Neural crest cell (in vitro differentiated cells): Measurements from ENCODE around the gene IL22RA2. TPM values are rescaled to one million over a fixed set of nuclear protein-coding genes. Genes with fewer than 3 reads are reported as not detected.
"Not testable (repeated sequence)": the region's sequence is repeated elsewhere in the genome, so short reads cannot be mapped to it uniquely, and the experiment has no call there.

ENCODE experiments used
- DNase-seq: peaks from one replicate; pipeline ENCODE4 v3.0.0; 2021; ENCODE audit warnings: low read depth, mixed read lengths, low spot score
- H3K27ac Mint-ChIP-seq: one replicate; pipeline ENCODE4 v1.8.0; 2021; ENCODE audit warnings: mild to moderate bottlenecking, mixed read lengths; ENCODE audit not compliant: unreplicated experiment
- H3K27me3 Mint-ChIP-seq: 2 replicates; pipeline ENCODE4 v1.8.0; 2021; ENCODE audit warnings: low read depth, mild to moderate bottlenecking, mixed read lengths
- H3K36me3 Mint-ChIP-seq: 2 replicates; pipeline ENCODE4 v1.8.0; 2021; ENCODE audit warnings: low read depth, mild to moderate bottlenecking, mixed read lengths
- H3K4me1 Mint-ChIP-seq: 2 replicates; pipeline ENCODE4 v1.8.0; 2021; ENCODE audit warnings: mixed read lengths
- H3K4me3 Mint-ChIP-seq: one replicate; pipeline ENCODE4 v1.8.0; 2021; ENCODE audit warnings: mild to moderate bottlenecking, mixed read lengths
- H3K9me3 Mint-ChIP-seq: 2 replicates; pipeline ENCODE4 v1.8.0; 2021; ENCODE audit warnings: mixed read lengths
- CTCF ChIP-seq: fragments of 200-600 bp; sonication (generic); conservative IDR thresholded peaks from 2 replicates; pipeline ENCODE4 v1.5.0; 2021; ENCODE audit warnings: antibody characterized with exemption, mild to moderate bottlenecking
- total RNA-seq: library from RNA; stranded (reverse); gene quantifications from 2 replicates; pipeline ENCODE4 v1.2.1, GENCODE V29; 2021

Gene IL22RA2
- total RNA-seq, 1 donor from 2014 or later = not detected

GRCh38 chr6:137217801-137218472 is 44.5 kb upstream of the IL22RA2 start:
- no peaks in the 10 kb centered on the region for H3K36me3 Mint-ChIP-seq
- H3K27me3 Mint-ChIP-seq = peaks cover 2% of the 10 kb centered on the region
- peak overlapping the region; percentile 97 for H3K4me3 Mint-ChIP-seq
- peak overlapping the region; percentile 75 for H3K27ac Mint-ChIP-seq
- H3K4me1 Mint-ChIP-seq = peaks cover 26% of the 10 kb centered on the region
- no peaks in the 10 kb centered on the region for H3K9me3 Mint-ChIP-seq
- TF ChIP-seq CTCF = no peak
- no peak for DNase-seq

- Mint-ChIP-seq H3K9me3 (peaks cover 2% of the 10 kb centered on the region), H3K27ac (no peak overlapping the region), H3K4me3 (peak overlapping the region; percentile 54), H3K27me3 (peaks cover 2% of the 10 kb centered on the region), H3K4me1 (peaks cover 26% of the 10 kb centered on the region), H3K36me3 (peaks cover 3% of the 10 kb centered on the region)
- TF ChIP-seq CTCF = no peak
- DNase-seq = no peak
Measured at GRCh38 chr6:137216875-137217553, 43.6 kb upstream of the IL22RA2 start.

GRCh38 chr6:137216106-137216505 is 42.7 kb upstream of the IL22RA2 start:
- Mint-ChIP-seq H3K36me3 (peaks cover 9% of the 10 kb centered on the region), H3K27ac (no peak overlapping the region), H3K4me1 (peaks cover 26% of the 10 kb centered on the region), H3K4me3 (peak overlapping the region; percentile 54), H3K9me3 (peaks cover 2% of the 10 kb centered on the region), H3K27me3 (peaks cover 2% of the 10 kb centered on the region)
- no peak for TF ChIP-seq CTCF
- DNase-seq = no peak

GRCh38 chr6:137215630-137216029 is 42.2 kb upstream of the IL22RA2 start:
- H3K4me3 Mint-ChIP-seq, H3K27ac Mint-ChIP-seq, H3K9me3 Mint-ChIP-seq, DNase-seq, H3K27me3 Mint-ChIP-seq: not testable (repeated sequence)
- peaks cover 13% of the 10 kb centered on the region for H3K36me3 Mint-ChIP-seq
- H3K4me1 Mint-ChIP-seq = peaks cover 26% of the 10 kb centered on the region

- TF ChIP-seq CTCF = no peak
- peaks cover 19% of the 10 kb centered on the region for H3K36me3 Mint-ChIP-seq
- no peak for DNase-seq
- H3K9me3 Mint-ChIP-seq = peaks cover 4% of the 10 kb centered on the region
- H3K4me3 Mint-ChIP-seq = no peak overlapping the region
- H3K27ac Mint-ChIP-seq = no peak overlapping the region
- no peaks in the 10 kb centered on the region for H3K27me3 Mint-ChIP-seq
- H3K4me1 Mint-ChIP-seq = peaks cover 23% of the 10 kb centered on the region
Measured at GRCh38 chr6:137214931-137215330, 41.5 kb upstream of the IL22RA2 start.

GRCh38 chr6:137213813-137214212 is 40.4 kb upstream of the IL22RA2 start:
- no peak for TF ChIP-seq CTCF
- H3K27me3 Mint-ChIP-seq = no peaks in the 10 kb centered on the region
- H3K4me1 Mint-ChIP-seq = peaks cover 18% of the 10 kb centered on the region
- no peak overlapping the region for H3K27ac Mint-ChIP-seq
- H3K9me3 Mint-ChIP-seq = peaks cover 14% of the 10 kb centered on the region
- peaks cover 29% of the 10 kb centered on the region for H3K36me3 Mint-ChIP-seq
- H3K4me3 Mint-ChIP-seq = no peak overlapping the region
- DNase-seq = no peak
